Left renal pelvis (tissue), 4 donors: ENCODE results near the gene STX11. TPM values are rescaled to one million over a fixed set of nuclear protein-coding genes. Genes with fewer than 3 reads are reported as not detected.
A peak's percentile ranks its signal among the peaks of the same experiment; 100 is the strongest.

ENCODE experiments used
- DNase-seq, 4 donors: peaks; one replicate each; pipeline ENCODE4 v3.0.0-alpha.2; 2013; ENCODE audit warnings: low read depth in 4 of 4, low spot score in 3 of 4
- polyA plus RNA-seq, 4 donors: library from polyadenylated mRNA; unstranded; fragments of 120-200 nt; gene quantifications; one replicate each; pipeline ENCODE4 v1.2.1, GENCODE V29; 2013; ENCODE audit not compliant: insufficient read length in 4 of 4

STX11 gene
- polyA plus RNA-seq, 4 donors: 0.82 to 2.7 (median 1.0) TPM

- no peak for DNase-seq
Observed at GRCh38 chr6:144211160-144211559, 60.8 kb downstream of the STX11 start.

- no peak for DNase-seq
Observed at GRCh38 chr6:144213315-144213714, 63.0 kb downstream of the STX11 start.

- DNase-seq: no peak
Observed at GRCh38 chr6:144214029-144214428, 63.7 kb downstream of the STX11 start.

- no peak for DNase-seq
Observed at GRCh38 chr6:144214622-144215401, 64.5 kb downstream of the STX11 start.

DNA sequence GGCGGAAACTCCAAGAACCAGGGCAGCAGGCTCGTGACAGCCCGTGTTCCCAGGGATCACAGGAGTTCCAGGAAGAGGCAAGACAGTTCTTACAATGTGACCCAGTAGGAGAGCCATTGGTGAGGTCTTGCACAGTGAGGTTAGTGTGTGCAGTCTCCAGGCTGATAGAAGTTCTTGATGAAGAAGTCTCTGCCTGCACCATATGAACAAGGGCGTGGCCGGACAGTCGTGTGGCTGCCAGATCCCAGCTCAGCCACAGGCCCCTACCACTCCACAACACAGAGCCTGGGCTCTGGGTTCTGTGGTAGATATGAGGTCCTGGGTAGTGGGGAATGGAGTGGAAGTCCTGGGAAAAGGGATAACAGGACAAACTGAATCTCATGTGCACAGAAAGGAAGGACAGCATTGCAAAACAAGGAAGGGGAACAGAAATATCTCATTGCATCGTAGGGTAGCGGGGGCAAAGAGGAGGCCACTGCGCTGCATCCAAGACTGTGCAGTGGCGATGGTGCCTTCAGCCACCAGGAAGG lies 65.2 kb downstream of the STX11 start:
- no peak for DNase-seq

DNA sequence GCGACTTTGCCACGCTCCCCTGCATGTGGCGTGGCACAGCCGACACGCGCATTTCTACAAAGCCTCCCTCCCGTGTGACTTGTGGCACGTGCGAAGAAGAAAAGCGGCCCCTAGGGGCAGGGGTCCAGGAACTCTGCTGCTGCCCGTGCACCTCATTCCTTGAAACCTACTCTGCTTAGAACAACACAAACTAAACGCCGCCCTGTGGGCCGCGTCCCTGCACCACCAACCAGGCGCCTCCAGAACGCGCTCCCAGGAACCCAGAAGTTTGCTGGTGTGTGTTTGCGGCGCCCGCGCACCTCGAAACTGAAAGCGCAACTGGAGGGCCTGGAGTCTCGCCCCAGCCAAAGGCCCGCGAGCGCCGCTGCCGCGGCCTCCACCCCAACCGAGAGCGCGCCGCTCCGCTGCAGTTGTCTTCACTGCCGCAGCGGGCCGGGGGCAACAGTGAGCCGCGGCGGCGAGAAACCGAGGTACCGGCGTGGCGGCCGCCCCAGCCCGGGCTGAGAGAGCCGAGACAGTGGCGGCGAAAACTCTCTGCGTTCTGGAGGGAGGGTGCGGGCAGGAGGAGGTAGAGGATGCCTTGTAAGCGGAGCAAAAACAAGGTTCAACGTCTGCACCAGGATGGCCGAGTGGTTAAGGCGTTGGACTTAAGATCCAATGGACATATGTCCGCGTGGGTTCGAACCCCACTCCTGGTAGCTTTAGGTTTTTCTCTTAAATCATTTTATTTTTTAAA lies 65.8 kb downstream of the STX11 start:
- peak; percentile 96 to 99 (median 98) for DNase-seq

DNA sequence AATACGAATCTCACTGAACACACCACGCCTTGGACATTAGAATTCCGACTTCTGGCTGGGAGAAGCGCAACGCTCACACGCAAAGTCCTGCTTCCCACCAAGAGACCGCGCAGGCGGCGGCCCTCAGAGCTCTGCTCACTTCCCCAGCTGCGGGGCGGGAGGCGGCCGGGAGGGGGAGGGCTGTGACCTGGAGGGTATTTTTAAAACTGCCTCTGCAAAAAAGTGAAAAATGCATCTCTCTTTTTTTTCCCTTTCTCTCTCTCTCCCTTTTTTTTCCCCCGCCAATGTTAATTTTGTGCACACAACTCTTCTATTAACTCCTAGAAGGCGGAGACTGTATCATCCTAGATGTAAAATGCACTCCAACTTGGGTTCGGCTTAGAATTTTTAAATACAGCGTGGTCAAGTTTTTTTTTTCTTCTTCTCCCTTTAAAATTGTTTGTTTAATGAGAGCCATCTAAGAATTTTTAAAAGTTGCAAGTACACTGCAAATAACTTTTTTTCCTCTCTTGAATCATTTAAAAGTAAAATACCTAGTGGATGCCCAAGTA lies 66.4 kb downstream of the STX11 start:
- DNase-seq: no peak

DNA sequence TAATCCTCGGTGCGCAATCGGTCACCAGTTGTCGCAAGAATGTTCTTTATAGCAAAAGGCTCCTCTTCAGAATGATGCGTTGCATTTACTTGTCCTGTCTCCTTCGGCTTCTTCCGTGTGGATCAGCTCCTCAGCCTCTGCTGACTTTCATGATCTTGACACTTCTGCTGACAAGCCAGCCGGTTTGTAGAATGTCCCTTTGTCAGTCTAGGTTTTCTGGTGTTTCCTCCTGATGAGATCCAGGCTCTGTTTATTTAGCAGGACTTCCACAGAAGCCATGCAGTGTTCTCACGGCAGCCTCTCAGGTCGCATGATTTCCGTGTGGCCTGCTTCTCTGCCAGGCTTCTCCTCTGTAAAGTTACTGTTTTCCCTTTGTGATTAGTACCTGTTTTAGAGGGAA lies 66.9 kb downstream of the STX11 start:
- DNase-seq: no peak

DNA sequence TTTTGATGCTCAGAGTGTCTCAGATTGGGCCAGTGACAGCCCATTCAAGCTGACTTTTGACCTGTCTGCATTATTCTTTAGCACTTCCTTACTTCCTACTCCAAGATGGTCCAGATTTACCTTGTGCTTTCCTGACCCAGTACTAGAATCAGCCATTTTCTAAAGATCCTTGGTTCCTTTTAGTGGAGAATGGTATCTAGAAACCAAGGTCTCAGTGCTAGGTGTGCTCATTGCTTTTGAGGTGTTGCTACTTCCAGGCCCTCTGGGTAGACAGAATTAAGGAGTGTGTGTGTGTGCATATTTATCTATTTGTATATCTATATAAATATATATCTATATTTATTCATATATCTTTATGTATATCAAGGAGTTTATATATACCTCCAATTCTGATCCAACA lies 67.5 kb downstream of the STX11 start:
- no peak for DNase-seq

DNA sequence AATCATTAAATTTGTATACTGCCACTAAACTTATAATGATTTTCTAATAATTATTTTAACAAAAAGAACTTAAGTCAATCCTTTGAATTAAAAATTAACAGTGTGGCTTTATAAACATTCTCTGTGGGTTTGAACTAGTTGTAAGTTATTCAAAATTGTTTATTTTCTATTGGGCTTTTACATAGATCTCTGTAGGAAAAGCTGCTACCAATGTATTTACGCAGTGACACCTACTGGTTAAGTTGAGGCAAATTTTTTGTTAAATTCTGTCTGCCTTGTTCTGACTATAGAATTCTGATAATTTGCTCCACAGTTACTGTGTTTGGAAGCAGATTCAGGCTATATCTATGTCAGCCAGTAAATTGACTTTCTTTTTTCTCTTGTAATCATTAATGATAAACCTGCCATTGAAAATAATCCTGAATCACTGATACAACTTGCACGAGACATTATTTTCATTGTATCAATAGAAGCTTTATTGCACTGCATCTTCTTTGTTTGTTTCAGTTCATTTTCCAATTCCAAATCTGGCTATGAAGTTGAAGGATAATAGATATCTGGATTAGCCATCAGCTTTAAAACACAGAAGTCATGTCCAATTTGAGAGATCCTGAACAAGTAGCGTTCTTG lies 68.9 kb downstream of the STX11 start:
- DNase-seq: no peak

GRCh38 chr6:144220031-144220790 lies 69.9 kb downstream of the STX11 start:
- DNase-seq: no peak

DNA sequence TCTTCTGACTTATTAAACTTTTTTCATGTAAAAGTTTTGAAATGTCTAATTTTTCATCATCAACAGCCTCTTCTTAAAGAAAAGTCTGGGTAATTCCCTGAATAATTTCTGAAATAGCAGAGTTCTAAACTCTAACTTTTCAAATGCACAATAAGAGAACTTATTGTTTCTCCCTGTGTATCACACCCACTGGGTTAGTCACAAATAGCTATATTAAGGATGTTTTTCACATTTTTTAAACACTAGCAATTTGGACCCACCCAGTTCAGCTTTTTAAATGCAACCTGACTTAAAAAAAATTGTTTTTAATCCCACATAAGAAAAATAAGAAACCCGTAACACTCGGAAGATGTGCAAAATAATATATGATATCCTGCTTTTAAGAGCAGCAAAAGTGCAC lies 73.4 kb downstream of the STX11 start:
- no peak for DNase-seq

DNA sequence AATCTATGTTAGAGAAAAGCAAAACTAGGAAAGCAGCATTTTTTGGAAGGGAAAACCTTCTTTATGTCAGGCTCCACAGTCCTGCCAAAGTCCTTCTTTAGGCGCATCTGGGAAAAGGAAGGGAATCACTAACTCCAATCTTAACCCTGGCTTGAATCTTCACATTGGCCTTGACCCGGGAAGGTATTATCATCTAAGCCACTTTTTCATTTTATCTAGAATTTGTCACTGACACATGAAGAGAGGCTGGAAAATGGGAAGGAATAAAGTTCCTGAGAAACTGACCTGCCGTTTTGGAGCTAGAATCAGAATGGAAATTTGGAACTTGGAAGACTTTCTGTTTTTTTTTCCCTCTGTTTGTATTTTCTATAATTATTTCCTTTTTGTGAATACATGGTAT lies 81.4 kb downstream of the STX11 start:
- no peak for DNase-seq

DNA sequence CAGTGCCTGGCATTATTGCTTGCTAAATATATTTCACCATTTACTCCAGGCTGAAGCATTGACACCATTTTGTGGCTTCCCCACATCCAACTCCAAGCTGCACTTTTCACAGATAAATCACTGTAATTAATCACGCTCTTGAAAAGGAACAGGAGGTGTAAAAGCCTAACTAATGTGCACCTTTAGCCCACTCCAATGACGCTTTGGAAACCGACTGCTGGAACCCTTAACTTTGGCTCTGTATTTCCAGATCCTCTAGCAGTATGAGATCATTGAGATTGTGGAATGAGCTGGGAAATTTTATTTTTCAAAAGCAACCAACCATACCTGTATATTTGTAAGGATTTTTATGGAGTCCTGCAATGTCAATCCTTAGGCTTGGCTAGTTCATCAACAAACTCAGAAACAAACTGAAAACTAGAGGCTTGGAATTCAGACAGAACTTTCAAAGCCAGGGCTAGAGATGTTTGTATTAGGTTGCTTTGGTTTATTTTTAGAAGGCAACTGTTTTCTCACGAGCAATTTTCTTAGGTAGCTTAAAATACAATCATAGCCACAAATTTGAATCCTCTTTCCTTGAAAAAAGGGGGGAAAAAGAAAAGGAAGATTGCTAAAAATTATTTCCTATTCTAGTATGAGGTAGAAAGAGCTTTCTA lies 82.0 kb downstream of the STX11 start:
- DNase-seq: no peak

- no peak for DNase-seq
Observed at GRCh38 chr6:144232832-144233230, 82.5 kb downstream of the STX11 start.

DNA sequence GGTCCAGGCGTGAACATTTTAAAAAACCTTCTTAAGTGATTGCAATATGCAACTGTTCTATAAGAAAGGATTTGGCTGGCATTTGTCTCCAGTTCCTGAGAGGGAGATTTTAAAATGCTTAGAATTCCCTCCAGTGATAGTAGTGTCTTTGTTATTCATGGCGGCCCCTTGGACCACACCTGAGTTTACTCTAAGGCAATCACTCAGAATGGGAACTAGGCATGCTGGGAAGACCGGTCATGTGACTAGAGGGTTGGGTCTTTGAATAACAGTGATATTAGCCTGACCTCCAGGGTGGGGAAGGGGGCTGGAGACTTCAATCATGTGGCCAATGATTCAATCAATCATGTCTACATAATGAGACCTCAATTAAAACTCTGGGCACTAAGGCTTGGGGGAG lies 84.1 kb downstream of the STX11 start:
- no peak for DNase-seq

- no peak for DNase-seq
Observed at GRCh38 chr6:144234935-144235334, 84.6 kb downstream of the STX11 start.
